ENCODE data around the gene ARF3.
"Not testable (repeated sequence)": the region's sequence is repeated elsewhere in the genome, so short reads cannot be mapped to it uniquely, and the experiment has no call there.

Gene ARF3

DNA sequence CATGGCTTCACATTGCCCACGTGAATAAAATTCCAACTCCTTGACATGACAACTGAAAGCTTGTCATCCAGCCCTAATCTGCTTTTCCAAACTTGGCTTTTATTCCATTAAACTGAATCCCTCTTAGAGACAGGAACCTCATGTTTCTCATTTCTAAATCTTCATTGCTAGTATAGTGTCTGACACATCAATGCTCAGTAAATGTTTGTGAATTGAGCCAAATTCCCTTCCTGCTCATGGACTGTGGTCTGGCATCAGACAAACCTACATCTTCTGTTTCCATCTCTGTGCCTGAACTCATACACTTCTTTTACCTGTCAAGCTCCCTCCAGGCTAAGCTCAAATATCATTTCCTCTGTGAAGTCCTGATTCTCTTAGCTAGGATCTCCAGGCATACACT lies 27.7 kb downstream of the ARF3 start:
- DNase-seq (ENCODE audit: low spot score), result no peak

DNA sequence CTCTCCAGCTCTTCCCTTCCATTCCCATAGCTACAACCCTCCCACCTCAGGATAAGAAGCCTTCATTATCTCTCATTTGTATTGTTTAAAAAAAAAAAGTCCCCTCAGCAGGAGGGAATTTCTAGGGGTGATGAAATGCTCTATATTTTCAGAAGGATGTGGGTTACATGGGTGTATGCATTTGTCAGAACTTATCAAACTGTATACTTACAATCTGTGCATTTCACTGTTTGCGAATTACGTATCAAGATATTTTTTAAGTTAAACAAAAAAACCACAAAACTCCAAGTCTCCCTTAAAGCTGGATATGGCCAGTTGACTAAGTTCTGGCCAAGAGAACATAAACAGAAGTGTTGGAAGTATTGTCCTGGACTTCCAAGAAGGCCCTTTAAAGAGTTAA lies 30.0 kb downstream of the ARF3 start:
- DNase-seq (ENCODE audit: low spot score), result no peak

DNA sequence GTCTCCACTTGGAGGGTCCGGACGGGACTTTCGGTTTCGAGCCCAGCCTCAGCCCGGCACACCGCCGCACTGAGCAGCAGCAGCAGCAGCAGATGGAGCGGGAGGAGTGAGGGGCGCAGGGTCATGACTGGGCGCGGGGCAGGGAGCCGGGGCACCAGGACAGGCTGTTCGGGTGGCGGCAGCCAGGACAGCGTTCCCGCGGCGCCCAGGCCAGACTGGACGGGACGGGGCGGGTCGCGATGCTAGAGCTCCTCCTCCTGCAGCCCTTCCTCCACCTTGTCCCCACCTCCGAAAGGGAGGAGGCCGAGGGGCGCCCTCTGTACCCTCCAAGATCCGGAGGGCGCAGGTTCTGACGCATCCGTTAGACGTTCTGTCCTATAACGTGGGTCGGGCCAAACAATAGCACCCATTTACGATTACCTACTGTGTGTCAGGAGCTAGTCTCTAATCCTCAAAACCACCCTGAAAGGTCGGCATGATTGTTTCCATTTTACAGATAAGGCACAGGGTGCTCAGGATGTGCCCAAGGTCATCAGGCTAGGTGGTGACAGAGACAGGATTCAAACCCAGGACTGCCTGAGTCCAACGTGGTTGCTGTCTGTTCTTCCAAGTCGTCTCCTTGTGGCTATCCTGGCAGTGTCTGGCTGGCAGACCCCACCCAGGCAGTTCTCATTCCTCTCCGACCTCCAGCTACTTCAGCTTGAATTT lies 31.8 kb downstream of the ARF3 start, which contains the start of gene FKBP11:
Gene FKBP11, minus strand, starts transcription at position 189 of the 708 bp plus-strand sequence. Its CDS starts 64 bp downstream, at position 125.
- DNase-seq (ENCODE audit: low spot score), result peak; percentile 80

DNA sequence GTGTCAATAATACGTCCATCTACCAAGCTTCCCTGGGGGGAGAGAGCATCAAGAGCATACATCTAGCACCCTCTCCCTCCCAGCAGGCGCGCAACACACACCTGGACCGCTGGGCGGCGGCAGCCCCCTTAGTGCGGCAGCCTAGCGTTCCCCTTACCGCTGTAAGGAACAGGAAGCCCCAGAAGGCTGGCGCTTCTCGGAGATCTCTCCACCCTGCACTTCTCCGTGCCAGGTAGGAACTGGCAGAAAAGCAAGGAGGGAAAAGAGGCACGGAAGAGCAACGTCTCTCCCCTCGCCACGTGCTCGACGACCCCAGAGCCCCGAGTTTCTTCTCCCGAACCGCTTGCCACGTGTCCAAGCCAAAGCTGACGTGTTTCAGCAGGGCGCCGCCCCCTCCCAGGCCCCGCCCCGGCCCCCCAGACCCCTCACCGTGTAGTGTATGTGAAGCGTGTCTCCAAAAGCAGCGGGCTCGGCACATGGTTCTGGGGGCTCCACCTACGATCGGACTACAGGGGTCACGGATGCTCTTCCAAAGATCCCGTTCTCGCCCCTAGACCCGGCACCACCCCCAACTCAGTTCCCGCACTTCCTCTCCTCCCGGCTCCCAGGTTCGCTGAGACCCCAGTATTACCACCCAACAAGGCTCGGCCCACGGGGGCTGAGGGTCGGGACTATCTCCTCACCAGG lies 32.5 kb downstream of the ARF3 start:
- peak; percentile 85 for DNase-seq (ENCODE audit: low spot score)

DNA sequence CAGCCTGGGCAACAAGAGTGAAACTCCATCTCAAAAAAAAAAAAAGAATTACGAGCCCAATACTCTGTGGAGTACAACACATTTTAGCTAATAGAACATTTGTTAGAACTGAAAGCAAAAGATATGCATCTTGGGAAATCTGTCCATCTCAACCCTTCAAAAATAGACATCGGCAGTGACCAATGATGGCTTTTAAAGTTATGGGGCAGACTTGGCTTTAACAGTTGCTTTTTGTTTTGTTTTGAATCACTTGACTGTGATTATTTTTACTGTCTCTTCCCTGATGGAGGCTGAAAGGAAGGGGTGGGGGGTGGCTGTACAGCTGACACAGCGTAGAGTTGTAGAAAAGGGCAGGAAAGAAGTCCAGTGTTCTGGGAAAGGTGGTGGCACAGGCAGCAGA lies 34.2 kb downstream of the ARF3 start:
- DNase-seq (ENCODE audit: low spot score), result no peak

DNA sequence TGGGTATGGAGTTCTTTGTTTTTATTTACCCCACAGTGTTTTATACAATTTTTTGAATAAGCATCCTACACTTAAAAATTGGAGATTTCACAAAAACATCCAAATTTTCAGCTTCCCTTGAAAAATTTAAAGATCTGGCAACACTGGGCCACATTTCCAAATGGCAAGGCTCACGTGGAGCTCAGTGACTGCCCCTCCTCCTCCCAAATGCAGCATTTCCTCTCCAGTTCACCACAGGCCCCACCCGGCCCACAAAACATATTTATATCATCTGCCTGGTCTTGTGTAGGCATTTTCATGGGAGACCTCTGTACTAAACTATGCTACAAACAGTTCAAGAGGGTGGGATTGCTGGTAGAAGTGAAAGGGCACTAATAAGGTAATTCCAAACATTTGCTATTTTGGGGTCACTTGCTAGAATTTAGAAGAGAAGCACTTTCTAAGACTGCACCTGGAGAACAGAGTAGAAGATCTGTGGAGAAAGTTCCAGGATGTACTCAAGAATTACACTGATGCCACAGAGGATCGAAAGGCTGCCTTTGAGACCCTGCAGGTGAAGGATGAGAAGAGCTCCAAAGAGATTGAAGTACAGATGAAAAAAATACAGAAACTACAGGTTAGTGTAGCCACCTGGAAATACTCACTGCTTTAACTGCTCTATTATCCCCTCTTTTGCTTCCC lies 39.3 kb downstream of the ARF3 start:
- DNase-seq (ENCODE audit: low spot score), result no peak

DNA sequence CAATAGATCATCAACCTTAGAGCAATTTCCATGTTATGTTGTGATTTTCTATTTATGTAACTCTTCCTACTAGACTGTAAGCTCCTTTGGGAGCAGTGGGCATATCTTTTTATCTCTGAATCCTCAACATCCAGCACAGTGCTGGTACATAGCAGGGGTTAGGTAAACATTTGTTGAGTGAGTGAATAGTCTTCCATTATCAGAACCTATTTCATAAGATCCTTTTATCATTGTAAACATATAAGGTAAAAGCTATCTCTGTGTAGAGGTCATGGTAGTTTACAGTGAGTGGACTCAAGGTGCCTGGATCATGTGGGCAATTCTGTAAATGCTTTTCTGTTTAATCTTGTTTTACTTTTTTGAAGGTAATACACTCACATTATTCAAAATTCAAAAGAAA lies 47.1 kb downstream of the ARF3 start:
- DNase-seq (ENCODE audit: low spot score), result no peak

DNA sequence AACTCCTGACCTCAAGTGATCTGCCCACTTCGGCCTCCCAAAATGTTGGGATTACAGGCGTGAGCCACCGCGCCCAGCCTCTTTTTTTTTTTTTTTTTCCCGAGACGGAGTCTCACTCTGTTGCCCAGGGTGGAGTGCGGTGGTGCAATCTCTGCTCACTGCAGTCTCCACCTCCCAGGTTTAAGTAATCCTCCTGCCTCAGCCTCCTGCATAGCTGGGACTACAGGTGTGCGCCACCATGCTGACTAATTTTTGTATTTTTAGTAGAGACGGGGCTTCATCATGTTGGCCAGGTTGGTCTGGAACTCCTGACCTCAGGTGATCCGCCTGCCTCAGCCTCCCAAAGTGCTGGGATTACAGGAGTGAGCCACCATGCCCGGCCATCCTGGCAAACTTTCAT lies 47.6 kb downstream of the ARF3 start:
- DNase-seq (ENCODE audit: low spot score), result not testable (repeated sequence)

DNA sequence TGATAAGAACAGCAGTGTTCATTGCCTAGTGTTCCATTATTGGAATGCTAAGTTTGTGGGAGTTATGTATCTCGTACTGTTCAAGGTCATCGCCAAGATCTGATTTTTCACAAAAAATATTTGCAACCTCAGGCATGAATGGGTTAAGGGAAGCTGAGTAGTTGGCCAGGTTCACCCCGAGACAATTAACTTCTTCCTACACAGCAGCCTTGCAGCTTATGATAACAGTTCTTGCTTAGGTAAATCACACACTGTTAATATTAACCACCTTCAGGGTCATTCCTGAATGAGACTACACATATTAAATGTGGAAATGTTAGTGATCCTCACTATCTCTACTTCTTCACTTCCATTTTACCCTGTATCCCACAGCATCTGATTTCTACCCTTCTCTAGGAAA lies 50.0 kb downstream of the ARF3 start:
- no peak for DNase-seq (ENCODE audit: low spot score)

DNA sequence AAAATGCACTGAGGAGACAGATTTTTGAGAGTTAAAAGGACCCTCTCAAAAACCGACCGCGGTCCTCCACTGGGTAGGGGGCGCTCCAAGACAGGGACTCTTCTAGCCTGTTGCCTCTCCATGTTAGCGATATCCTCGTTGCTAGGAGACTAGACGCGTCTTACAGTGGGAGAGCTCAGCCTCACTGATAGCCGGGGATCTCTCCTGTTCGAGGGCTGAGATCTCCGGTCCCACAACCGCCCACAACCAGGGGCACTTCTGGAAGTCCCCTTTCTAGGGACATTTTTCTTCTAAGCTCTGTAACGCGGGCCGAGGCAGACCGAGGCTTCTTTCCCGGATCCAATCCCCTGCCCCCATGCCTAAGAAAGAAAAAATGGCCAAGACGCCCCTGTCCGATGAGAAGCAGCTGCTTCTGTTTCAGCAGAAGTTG lies 53.3 kb downstream of the ARF3 start:
- peak; percentile 88 for DNase-seq (ENCODE audit: low spot score)

DNA sequence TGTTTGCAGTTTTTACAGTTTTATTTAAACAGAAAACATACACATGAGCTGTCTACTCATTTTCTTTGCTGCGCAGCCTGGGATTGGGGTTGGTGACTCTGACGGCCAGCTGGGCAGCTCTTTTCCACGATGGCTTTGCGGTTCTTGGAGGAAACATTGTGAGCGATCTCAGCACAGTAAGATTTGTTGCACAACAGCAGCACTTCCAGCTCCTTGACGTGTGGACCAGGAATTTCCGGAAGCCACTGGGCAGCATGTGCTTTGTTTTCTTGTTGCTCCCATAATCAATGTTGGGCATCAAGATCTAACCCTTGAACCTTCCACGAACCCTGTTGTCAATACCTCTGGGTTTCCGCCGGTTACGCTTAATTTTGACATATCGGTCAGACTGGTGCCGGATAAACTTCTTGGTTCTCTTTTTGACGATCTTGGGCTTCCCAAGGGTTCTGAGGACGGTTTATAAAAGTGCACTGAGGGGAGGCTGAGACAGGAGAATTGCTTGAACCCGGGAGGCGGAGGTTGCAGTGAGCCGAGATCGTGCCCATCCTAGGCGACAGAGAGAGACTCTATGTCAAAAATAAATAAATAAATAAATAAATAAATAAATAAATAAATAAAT lies 53.8 kb downstream of the ARF3 start:
- DNase-seq (ENCODE audit: low spot score), result no peak

DNA sequence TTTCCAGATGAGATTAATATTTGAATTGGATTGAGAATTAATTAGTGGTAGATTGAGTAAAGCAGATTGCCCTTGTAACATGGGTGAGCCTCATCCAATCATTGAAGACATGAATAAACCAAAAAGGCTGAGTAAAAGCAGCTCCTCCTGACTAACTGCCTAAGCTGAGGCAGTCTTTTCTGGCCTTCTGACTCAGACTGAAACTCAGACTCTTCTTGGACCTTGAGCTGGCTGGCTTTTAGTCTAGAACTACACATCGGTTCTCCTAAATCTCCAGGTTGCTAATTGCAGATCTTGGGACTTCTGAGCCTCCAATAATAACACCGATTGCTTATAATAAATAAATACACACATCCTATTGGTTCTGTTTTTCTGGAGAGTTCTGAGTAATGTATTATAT lies 56.0 kb downstream of the ARF3 start:
- DNase-seq (ENCODE audit: low spot score), result no peak

DNA sequence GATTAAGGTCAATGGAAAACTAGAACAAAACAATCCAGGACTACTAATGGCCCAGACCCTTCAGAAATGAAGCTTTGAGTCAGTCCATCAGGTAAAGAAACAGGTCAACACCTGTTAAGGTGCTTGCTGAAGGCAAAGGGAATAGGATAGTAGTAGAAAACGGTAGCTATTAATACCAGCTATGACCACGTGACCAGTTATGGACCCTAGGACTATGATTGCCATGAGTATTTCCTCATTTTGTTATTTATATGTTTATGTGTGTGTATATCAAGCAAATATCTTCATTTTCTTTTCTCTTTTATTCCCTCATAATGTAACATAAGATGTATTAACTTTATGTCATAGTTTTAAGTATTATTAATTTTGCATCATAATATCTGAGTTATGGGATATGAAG lies 57.6 kb downstream of the ARF3 start:
- no peak for DNase-seq (ENCODE audit: low spot score)

DNA sequence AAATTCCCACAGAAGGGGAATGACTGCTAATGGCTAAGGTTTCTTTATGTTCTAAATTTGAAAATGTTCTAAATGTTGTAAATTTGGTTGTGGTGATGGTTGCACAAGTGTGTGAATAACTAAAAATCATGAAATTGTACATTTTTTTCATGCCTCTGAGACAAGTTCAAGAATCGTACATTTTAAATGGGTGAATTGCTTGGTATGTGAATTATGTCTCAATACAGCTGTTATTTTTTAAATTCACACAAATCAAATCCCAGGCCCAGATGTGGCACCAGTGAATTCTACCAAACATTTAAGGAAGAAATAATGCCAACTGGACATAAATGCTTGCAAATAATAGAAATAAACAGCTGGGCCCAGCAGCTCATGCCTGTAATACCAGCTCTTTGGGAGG lies 63.0 kb downstream of the ARF3 start:
- no peak for DNase-seq (ENCODE audit: low spot score)

DNA sequence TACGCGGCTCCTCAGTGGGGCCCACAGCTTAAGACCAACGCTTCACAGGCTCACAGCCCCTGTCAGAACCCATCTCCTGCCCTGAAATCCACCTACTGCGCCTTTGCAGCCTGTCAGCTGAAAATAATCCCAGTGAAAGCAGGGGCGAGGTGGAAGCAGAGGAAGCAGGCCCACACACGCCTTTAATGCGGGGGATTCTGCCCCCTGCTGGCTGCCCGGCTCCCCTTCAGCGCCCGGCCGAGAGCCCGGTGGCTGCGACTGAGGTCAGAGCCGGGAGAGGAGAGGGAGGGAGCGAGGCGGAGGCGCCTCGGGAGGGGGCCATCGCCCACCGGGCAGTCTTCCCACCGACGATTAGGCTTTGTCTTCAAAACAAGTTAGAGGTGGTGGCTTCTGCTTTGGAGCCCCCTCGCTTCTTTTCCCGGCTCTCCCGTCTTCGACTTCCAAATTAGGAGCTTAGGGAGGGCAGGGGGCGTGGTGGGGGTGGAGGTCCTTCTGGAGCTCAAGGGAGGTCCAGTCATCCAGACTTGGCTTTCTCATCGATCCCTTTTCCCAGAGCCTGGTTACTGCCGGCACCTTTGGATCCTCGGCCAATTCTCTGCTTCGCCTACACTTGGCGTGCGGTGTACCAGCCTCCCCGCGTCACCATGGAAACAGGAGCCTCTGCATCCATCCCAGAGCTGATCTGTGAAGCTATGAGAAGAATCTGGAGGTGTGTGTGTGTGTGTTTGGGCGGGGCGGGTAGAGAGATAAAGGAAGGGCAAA lies 66.4 kb downstream of the ARF3 start:
- DNase-seq (ENCODE audit: low spot score), result peak; percentile 88

DNA sequence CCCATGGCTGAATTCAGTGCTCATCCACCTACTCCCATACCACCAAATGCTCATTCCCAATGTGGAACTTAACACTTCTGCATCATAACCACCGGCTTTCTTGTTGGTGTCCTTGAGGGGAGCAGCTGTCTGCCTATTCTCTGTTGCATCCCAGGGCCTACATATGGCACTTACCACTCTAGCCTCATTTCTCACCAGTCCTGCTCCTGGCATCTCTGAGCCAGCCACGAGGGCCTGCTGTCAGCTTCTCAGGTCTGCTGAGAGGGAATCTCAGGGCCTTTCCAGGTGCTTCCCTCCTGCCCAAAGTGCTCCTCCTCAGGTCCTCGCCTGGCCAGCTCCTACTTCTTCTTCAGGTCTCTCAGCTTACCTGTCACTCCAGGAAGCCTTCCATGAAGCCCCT lies 67.6 kb downstream of the ARF3 start:
- no peak for DNase-seq (ENCODE audit: low spot score)

Data from left forelimb (tissue), 1 donor.